OCI-LY3 (cell line): Measurements from ENCODE around the gene BRINP3.
"Not testable (repeated sequence)": the region's sequence is repeated elsewhere in the genome, so short reads cannot be mapped to it uniquely, and the experiment has no call there.

Experiments
- H2AFZ ChIP-seq: fragments of 200-600, 300-600 bp; shearing (Covaris generic); 2 replicates; pipeline ENCODE4 v1.6.0; 2014; ENCODE audit warnings: antibody characterized with exemption, low read depth, low read length
- H3K27ac ChIP-seq: fragments of 200-600, 300-600 bp; sonication (generic); 2 replicates; pipeline ENCODE4 v1.5.1; 2014; ENCODE audit warnings: mild to moderate bottlenecking, low read length, moderate library complexity, mixed read lengths
- H3K27me3 ChIP-seq: fragments of 200-600, 300-600 bp; sonication (generic); 2 replicates; pipeline ENCODE4 v1.6.1; 2014; ENCODE audit warnings: low read depth, low read length, mixed read lengths
- H3K36me3 ChIP-seq: fragments of 200-600, 300-600 bp; sonication (generic); replicated peaks from 2 replicates; pipeline ENCODE3; 2014; ENCODE audit warnings: low read depth, low read length, mixed read lengths
- H3K4me1 ChIP-seq: fragments of 300-600, 200-600 bp; sonication (generic); 2 replicates; pipeline ENCODE4 v1.6.1; 2014; ENCODE audit warnings: low read length, mixed read lengths
- H3K4me2 ChIP-seq: fragments of 200-600, 300-600 bp; sonication (generic); 2 replicates; pipeline ENCODE4 v1.6.1; 2014; ENCODE audit warnings: low read length, mixed read lengths
- H3K4me3 ChIP-seq: fragments of 300-600, 200-600 bp; sonication (generic); 2 replicates; pipeline ENCODE4 v1.5.1; 2014; ENCODE audit warnings: antibody characterized with exemption, mild to moderate bottlenecking, low read length, moderate library complexity
- H3K79me2 ChIP-seq: fragments of 300-600, 200-600 bp; shearing (Covaris generic); 2 replicates; pipeline ENCODE4 v1.6.1; 2014; ENCODE audit warnings: mild to moderate bottlenecking, low read length, mixed read lengths
- H3K9ac ChIP-seq: fragments of 300-600, 200-600 bp; shearing (Covaris generic); 2 replicates; pipeline ENCODE4 v1.6.0; 2014; ENCODE audit warnings: mild to moderate bottlenecking, low read length, moderate library complexity
- H3K9me3 ChIP-seq: fragments of 200-600, 300-600 bp; shearing (Covaris generic); 2 replicates; pipeline ENCODE4 v1.6.1; 2014; ENCODE audit warnings: low read length, mixed read lengths; ENCODE audit not compliant: insufficient read depth
- H4K20me1 ChIP-seq: fragments of 200-600, 300-600 bp; sonication (generic); 2 replicates; pipeline ENCODE4 v1.6.1; 2016; ENCODE audit warnings: low read length, mixed read lengths; ENCODE audit not compliant: insufficient read depth
- CTCF ChIP-seq: fragments of 200-600, 300-600 bp; sonication (generic); IDR thresholded peaks from 2 replicates; pipeline ENCODE4 v1.5.1; 2014; ENCODE audit warnings: antibody characterized with exemption, low read length, low read depth
- EZH2phosphoT487 ChIP-seq: fragments of 200-600 bp; shearing (Covaris generic); IDR thresholded peaks from 2 replicates; pipeline ENCODE4 v1.6.1; 2018; ENCODE audit warnings: antibody characterized with exemption, mixed run types, low read depth

BRINP3 gene

GRCh38 chr1:190124068-190124467 lies 353.6 kb downstream of the BRINP3 start:
- Histone ChIP-seq H3K27me3 (no peaks in the 10 kb centered on the region), H3K9me3 (no peaks in the 10 kb centered on the region), H3K4me1 (no peaks in the 10 kb centered on the region), H3K27ac (no peak overlapping the region), H3K4me2 (no peak overlapping the region), H2AFZ (no peak overlapping the region), H3K4me3 (no peak overlapping the region), H4K20me1 (no peaks in the 10 kb centered on the region), H3K36me3 (no peaks in the 10 kb centered on the region), H3K79me2 (no peaks in the 10 kb centered on the region), H3K9ac (no peak overlapping the region)
- TF ChIP-seq EZH2phosphoT487 = no peak
- TF ChIP-seq CTCF = 0 out of 2 replicates have a peak, but pooled peaks have one; percentile 4

- H3K4me3 ChIP-seq, H2AFZ ChIP-seq, H3K4me2 ChIP-seq, H3K79me2 ChIP-seq, H3K27ac ChIP-seq, H3K36me3 ChIP-seq, H3K27me3 ChIP-seq, H3K9me3 ChIP-seq, H3K4me1 ChIP-seq, H4K20me1 ChIP-seq, H3K9ac ChIP-seq: not testable (repeated sequence)
Measured at GRCh38 chr1:190120564-190120963, 357.1 kb downstream of the BRINP3 start.

GRCh38 chr1:190119683-190120082 lies 358.0 kb downstream of the BRINP3 start:
- Histone ChIP-seq H3K27ac (no peak overlapping the region), H2AFZ (peak overlapping the region; percentile 28; the same call in 1 of the 2 replicates), H3K4me1 (no peaks in the 10 kb centered on the region), H3K36me3 (no peaks in the 10 kb centered on the region), H4K20me1 (no peaks in the 10 kb centered on the region), H3K9ac (no peak overlapping the region), H3K27me3 (no peaks in the 10 kb centered on the region), H3K79me2 (no peaks in the 10 kb centered on the region), H3K9me3 (no peaks in the 10 kb centered on the region), H3K4me2 (peak overlapping the region; percentile 6; the same call in 1 of the 2 replicates), H3K4me3 (no peak overlapping the region)
- TF ChIP-seq CTCF (no peak), EZH2phosphoT487 (no peak)

DNA sequence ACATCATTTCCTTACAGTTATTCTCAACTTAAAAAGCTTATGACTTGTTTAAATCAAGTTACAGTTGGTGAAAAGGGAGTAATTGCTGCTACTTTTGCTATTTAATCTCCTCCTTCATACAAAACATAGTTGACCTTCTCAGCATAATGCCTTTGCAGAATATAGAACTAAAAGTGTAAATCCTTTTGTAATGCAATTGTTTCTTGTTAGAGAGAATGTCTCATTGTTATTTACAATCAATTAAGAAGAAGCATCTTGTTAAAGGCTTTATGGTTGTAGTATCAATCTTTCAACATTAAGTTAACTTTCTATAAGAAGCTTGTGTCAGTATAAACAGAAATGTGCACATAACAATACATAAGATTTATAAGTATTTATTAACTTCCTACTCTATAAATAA lies 360.7 kb downstream of the BRINP3 start:
- no peaks in the 10 kb centered on the region for H3K9me3 ChIP-seq
- H3K4me1 ChIP-seq = no peaks in the 10 kb centered on the region

More for the DNA sequence above, 360.7 kb downstream of the BRINP3 start:
- no peaks in the 10 kb centered on the region for H3K79me2 ChIP-seq
- no peaks in the 10 kb centered on the region for H4K20me1 ChIP-seq
- H3K27ac ChIP-seq = no peak overlapping the region
- TF ChIP-seq EZH2phosphoT487 = no peak
- TF ChIP-seq CTCF = no peak
- no peaks in the 10 kb centered on the region for H3K27me3 ChIP-seq
- no peak overlapping the region for H3K4me3 ChIP-seq
- H3K4me2 ChIP-seq = no peak overlapping the region
- H3K36me3 ChIP-seq = no peaks in the 10 kb centered on the region
- H3K9ac ChIP-seq = no peak overlapping the region
- no peak overlapping the region for H2AFZ ChIP-seq
